Measurements from ENCODE around the gene CFAP410.

The CFAP410 gene

GRCh38 chr21:44360159-44360558 lies 21.0 kb upstream of the CFAP410 start:
- peaks cover 25% of the 10 kb centered on the region for H3K4me1 Mint-ChIP-seq (ENCODE audit: low read depth)
- no peak overlapping the region for H3K4me3 Mint-ChIP-seq
- no peak overlapping the region for H3K27ac Mint-ChIP-seq
- H3K36me3 Mint-ChIP-seq (ENCODE audit: low read depth): no peaks in the 10 kb centered on the region
- no peaks in the 10 kb centered on the region for H3K27me3 Mint-ChIP-seq
- no peaks in the 10 kb centered on the region for H3K9me3 Mint-ChIP-seq

- H3K4me1 Mint-ChIP-seq (ENCODE audit: low read depth): peaks cover 33% of the 10 kb centered on the region
- H3K9me3 Mint-ChIP-seq: no peaks in the 10 kb centered on the region
- H3K4me3 Mint-ChIP-seq: no peak overlapping the region
- no peaks in the 10 kb centered on the region for H3K36me3 Mint-ChIP-seq (ENCODE audit: low read depth)
- H3K27me3 Mint-ChIP-seq: no peaks in the 10 kb centered on the region
- no peak overlapping the region for H3K27ac Mint-ChIP-seq
These were observed 20.2 kb upstream of the CFAP410 start for GRCh38 chr21:44359396-44359795.

- no peaks in the 10 kb centered on the region for H3K9me3 Mint-ChIP-seq
- H3K27ac Mint-ChIP-seq: no peak overlapping the region
- H3K4me3 Mint-ChIP-seq: no peak overlapping the region
- no peaks in the 10 kb centered on the region for H3K27me3 Mint-ChIP-seq
- no peaks in the 10 kb centered on the region for H3K36me3 Mint-ChIP-seq (ENCODE audit: low read depth)
- peaks cover 54% of the 10 kb centered on the region for H3K4me1 Mint-ChIP-seq (ENCODE audit: low read depth)
These were observed 18.1 kb upstream of the CFAP410 start for GRCh38 chr21:44357064-44357837.

GRCh38 chr21:44356636-44357035 lies 17.4 kb upstream of the CFAP410 start:
- Mint-ChIP-seq H3K27me3 (no peaks in the 10 kb centered on the region), H3K4me1 (ENCODE audit: low read depth) (peaks cover 58% of the 10 kb centered on the region), H3K27ac (no peak overlapping the region), H3K36me3 (ENCODE audit: low read depth) (no peaks in the 10 kb centered on the region), H3K4me3 (no peak overlapping the region), H3K9me3 (no peaks in the 10 kb centered on the region)

GRCh38 chr21:44356160-44356559 lies 17.0 kb upstream of the CFAP410 start:
- peaks cover 3% of the 10 kb centered on the region for H3K27me3 Mint-ChIP-seq
- no peak overlapping the region for H3K27ac Mint-ChIP-seq
- no peak overlapping the region for H3K4me3 Mint-ChIP-seq
- H3K36me3 Mint-ChIP-seq (ENCODE audit: low read depth): no peaks in the 10 kb centered on the region
- peaks cover 59% of the 10 kb centered on the region for H3K4me1 Mint-ChIP-seq (ENCODE audit: low read depth)
- H3K9me3 Mint-ChIP-seq: no peaks in the 10 kb centered on the region

- H3K4me1 Mint-ChIP-seq (ENCODE audit: low read depth): peaks cover 55% of the 10 kb centered on the region
- H3K4me3 Mint-ChIP-seq: no peak overlapping the region
- H3K36me3 Mint-ChIP-seq (ENCODE audit: low read depth): no peaks in the 10 kb centered on the region
- H3K27me3 Mint-ChIP-seq: peaks cover 3% of the 10 kb centered on the region
- H3K27ac Mint-ChIP-seq: peak overlapping the region; percentile 65
- H3K9me3 Mint-ChIP-seq: no peaks in the 10 kb centered on the region
These were observed 15.9 kb upstream of the CFAP410 start for GRCh38 chr21:44354775-44355771.

- H3K27me3 Mint-ChIP-seq: peaks cover 7% of the 10 kb centered on the region
These were observed 14.8 kb upstream of the CFAP410 start for GRCh38 chr21:44354001-44354405.

GRCh38 chr21:44353191-44353970 lies 14.2 kb upstream of the CFAP410 start, which contains the start of gene TRPM2:
TSS of gene TRPM2 (plus strand) at chr21:44353621. CDS start at chr21:44353701, 80 bp downstream.
- Mint-ChIP-seq H3K27ac (peak within 1 kb of the TSS; percentile 77), H3K4me1 (ENCODE audit: low read depth) (peaks cover 52% of the 10 kb centered on the region), H3K27me3 (peaks cover 10% of the 10 kb centered on the region), H3K4me3 (peak within 1 kb of the TSS; percentile 60), H3K36me3 (ENCODE audit: low read depth) (no peaks in the 10 kb centered on the region), H3K9me3 (no peaks in the 10 kb centered on the region)

More at GRCh38 chr21:44354001-44354405, 14.8 kb upstream of the CFAP410 start:
- H3K9me3 Mint-ChIP-seq: no peaks in the 10 kb centered on the region
- H3K4me1 Mint-ChIP-seq (ENCODE audit: low read depth): peaks cover 52% of the 10 kb centered on the region
- H3K36me3 Mint-ChIP-seq (ENCODE audit: low read depth): no peaks in the 10 kb centered on the region
- H3K27ac Mint-ChIP-seq: peak overlapping the region; percentile 45
- H3K4me3 Mint-ChIP-seq: peak overlapping the region; percentile 60

GRCh38 chr21:44352253-44352860 lies 13.2 kb upstream of the CFAP410 start:
- Mint-ChIP-seq H3K36me3 (ENCODE audit: low read depth) (no peaks in the 10 kb centered on the region), H3K27me3 (peaks cover 10% of the 10 kb centered on the region), H3K27ac (no peak overlapping the region), H3K4me3 (no peak overlapping the region), H3K4me1 (ENCODE audit: low read depth) (peaks cover 52% of the 10 kb centered on the region), H3K9me3 (no peaks in the 10 kb centered on the region)

- no peak overlapping the region for H3K27ac Mint-ChIP-seq
These were observed 12.5 kb upstream of the CFAP410 start for GRCh38 chr21:44351535-44352252.

GRCh38 chr21:44350773-44351481 lies 11.7 kb upstream of the CFAP410 start:
- Mint-ChIP-seq H3K27me3 (peaks cover 10% of the 10 kb centered on the region), H3K36me3 (ENCODE audit: low read depth) (no peaks in the 10 kb centered on the region), H3K4me1 (ENCODE audit: low read depth) (peaks cover 41% of the 10 kb centered on the region), H3K4me3 (no peak overlapping the region), H3K9me3 (no peaks in the 10 kb centered on the region), H3K27ac (no peak overlapping the region)

More at GRCh38 chr21:44351535-44352252, 12.5 kb upstream of the CFAP410 start:
- no peaks in the 10 kb centered on the region for H3K9me3 Mint-ChIP-seq
- H3K4me1 Mint-ChIP-seq (ENCODE audit: low read depth): peaks cover 49% of the 10 kb centered on the region
- no peaks in the 10 kb centered on the region for H3K36me3 Mint-ChIP-seq (ENCODE audit: low read depth)
- no peak overlapping the region for H3K4me3 Mint-ChIP-seq
- H3K27me3 Mint-ChIP-seq: peaks cover 10% of the 10 kb centered on the region

GRCh38 chr21:44349847-44350772 lies 10.9 kb upstream of the CFAP410 start:
- Mint-ChIP-seq H3K4me1 (ENCODE audit: low read depth) (peaks cover 35% of the 10 kb centered on the region), H3K4me3 (no peak overlapping the region), H3K27me3 (peaks cover 10% of the 10 kb centered on the region), H3K36me3 (ENCODE audit: low read depth) (no peaks in the 10 kb centered on the region), H3K27ac (no peak overlapping the region), H3K9me3 (no peaks in the 10 kb centered on the region)

Data from stimulated activated naive CD8-positive, alpha-beta T cell treated with anti-CD3 and anti-CD28 coated beads, Interleukin-15, Interleukin-2, amounts not matched to agents 100 ng/mL and 50 ng/mL, for 24 hours (primary cell).